ENCODE measurements around the gene NFXL1. TPM values are rescaled to one million over a fixed set of nuclear protein-coding genes. Genes with fewer than 3 reads are reported as not detected.

NFXL1 gene
- total and polyA plus RNA-seq, 2 donors (not counting 1 experiment from before 2014, with no cell fraction given), result 5.8 to 16.5 TPM

DNA sequence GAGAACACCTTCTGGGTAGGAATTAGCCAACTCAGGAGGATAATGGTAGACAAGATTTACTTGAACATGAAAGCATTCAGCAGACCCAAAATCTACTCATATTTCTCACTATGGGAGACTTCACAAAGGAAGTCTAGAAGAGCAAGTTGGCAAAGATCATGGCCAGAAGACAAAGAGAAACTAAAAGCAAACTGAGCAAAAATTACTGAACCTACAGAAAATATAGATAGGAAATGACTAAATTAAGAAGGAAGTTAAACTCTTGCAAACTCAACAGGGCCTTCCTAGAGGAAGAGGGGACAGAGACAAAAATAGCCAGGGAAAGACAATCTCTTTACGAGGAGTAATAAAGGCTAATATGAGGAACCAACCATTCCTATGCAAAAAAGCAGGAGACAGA lies 95.2 kb downstream of the NFXL1 start:
- DNase-seq (no peak), ATAC-seq (ENCODE audit: low read depth) (no peak)
- no peaks in the 10 kb centered on the region for H3K36me3 ChIP-seq (replicated peaks in 1 of 2; ENCODE audit: control extremely low read depth in 1 of 2, control insufficient read depth in 1 of 2, extremely low read depth in 1 of 2, insufficient read depth in 2 of 2, low read length in 1 of 2)
- H2AFZ ChIP-seq (ENCODE audit: insufficient read depth, low read depth, low read length, poor library complexity, severe bottlenecking), result no peak overlapping the region
- H3K27me3 ChIP-seq (replicated peaks in 1 of 4; ENCODE audit: control extremely low read depth in 1 of 4, control insufficient read depth in 3 of 4, insufficient read depth in 4 of 4, low read length in 3 of 4), result peaks cover 0 to 1% (median 0%) of the 10 kb centered on the region in 4 experiments
- H4K20me1 ChIP-seq (ENCODE audit: control insufficient read depth, insufficient read depth, low read length, poor library complexity, severe bottlenecking), result no peaks in the 10 kb centered on the region
- H3K27ac Mint-ChIP-seq, result no peak overlapping the region
- POLR2A ChIA-PET, result no interaction called here
- no peak overlapping the region for H3K4me3 ChIP-seq (ENCODE audit: control extremely low read depth in 1 of 5, extremely low read depth in 1 of 5, insufficient read depth in 1 of 5, low read depth in 2 of 5, low read length in 4 of 5)
- H3K79me2 ChIP-seq (ENCODE audit: control insufficient read depth, insufficient read depth, low read length), result no peaks in the 10 kb centered on the region
- no peaks in the 10 kb centered on the region for H3K9me3 Mint-ChIP-seq (ENCODE audit: insufficient read depth)
- no peak overlapping the region for H3K27ac ChIP-seq (ENCODE audit: low read length in 2 of 2)
- H3K9ac ChIP-seq (ENCODE audit: low read length), result no peak overlapping the region
- no peaks in the 10 kb centered on the region for H3K4me1 Mint-ChIP-seq
- no peak for TF ChIP-seq EZH2 (IDR thresholded peaks at IDR 0.05; ENCODE audit: borderline replicate concordance, insufficient read depth, low read depth, low read length, poor library complexity, severe bottlenecking)
- TF ChIP-seq, protein P1, sequence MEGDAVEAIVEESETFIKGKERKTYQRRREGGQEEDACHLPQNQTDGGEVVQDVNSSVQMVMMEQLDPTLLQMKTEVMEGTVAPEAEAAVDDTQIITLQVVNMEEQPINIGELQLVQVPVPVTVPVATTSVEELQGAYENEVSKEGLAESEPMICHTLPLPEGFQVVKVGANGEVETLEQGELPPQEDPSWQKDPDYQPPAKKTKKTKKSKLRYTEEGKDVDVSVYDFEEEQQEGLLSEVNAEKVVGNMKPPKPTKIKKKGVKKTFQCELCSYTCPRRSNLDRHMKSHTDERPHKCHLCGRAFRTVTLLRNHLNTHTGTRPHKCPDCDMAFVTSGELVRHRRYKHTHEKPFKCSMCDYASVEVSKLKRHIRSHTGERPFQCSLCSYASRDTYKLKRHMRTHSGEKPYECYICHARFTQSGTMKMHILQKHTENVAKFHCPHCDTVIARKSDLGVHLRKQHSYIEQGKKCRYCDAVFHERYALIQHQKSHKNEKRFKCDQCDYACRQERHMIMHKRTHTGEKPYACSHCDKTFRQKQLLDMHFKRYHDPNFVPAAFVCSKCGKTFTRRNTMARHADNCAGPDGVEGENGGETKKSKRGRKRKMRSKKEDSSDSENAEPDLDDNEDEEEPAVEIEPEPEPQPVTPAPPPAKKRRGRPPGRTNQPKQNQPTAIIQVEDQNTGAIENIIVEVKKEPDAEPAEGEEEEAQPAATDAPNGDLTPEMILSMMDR (IDR thresholded peaks at IDR 0.05), result no peak
- no peak overlapping the region for H3K4me3 Mint-ChIP-seq
- no peaks in the 10 kb centered on the region for H3K9me3 ChIP-seq (ENCODE audit: control extremely low read depth in 1 of 3, control insufficient read depth in 2 of 3, insufficient read depth in 1 of 3, low read length in 2 of 3)
- no peaks in the 10 kb centered on the region for H3K4me1 ChIP-seq (ENCODE audit: control insufficient read depth in 2 of 2, insufficient read depth in 2 of 2, low read length in 2 of 2)
- 14% methylated on average over 1 of the region's 1 CpG for WGBS (ENCODE audit: insufficient coverage)
- H3K27me3 Mint-ChIP-seq, result peaks cover 17% of the 10 kb centered on the region
- CTCF ChIA-PET, result no interaction called here
- intact Hi-C loops (cut with micrococcal nuclease), result no loop called here
- no peak overlapping the region for H3K4me2 ChIP-seq (replicated peaks; ENCODE audit: low read depth, low read length, poor library complexity, severe bottlenecking)

DNA sequence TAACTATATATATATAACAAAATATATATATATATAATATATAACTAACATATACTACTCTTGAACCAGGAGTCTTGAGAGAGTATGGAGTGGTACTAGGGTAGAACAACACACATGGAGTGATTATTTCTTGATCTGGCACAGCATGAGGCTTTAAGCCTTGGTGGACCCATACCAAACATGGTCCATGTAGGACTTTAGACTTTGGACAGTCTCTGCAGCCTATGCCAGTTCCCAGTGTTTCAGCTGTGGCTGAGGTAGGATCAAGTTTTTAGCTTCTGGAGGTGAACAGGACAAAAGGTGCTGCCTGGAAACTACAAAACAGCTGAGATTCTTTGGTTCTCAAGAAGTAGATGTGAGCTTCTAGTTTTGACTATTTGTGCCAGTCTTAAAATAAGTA lies 97.1 kb downstream of the NFXL1 start:
- Histone ChIP-seq H4K20me1 (ENCODE audit: control insufficient read depth, insufficient read depth, low read length, poor library complexity, severe bottlenecking) (no peaks in the 10 kb centered on the region), H3K4me3 (ENCODE audit: control extremely low read depth in 1 of 5, extremely low read depth in 1 of 5, insufficient read depth in 1 of 5, low read depth in 2 of 5, low read length in 4 of 5) (no peak overlapping the region), H3K4me1 (ENCODE audit: control insufficient read depth in 2 of 2, insufficient read depth in 2 of 2, low read length in 2 of 2) (no peaks in the 10 kb centered on the region), H3K4me2 (replicated peaks; ENCODE audit: low read depth, low read length, poor library complexity, severe bottlenecking) (no peak overlapping the region), H3K9me3 (ENCODE audit: control extremely low read depth in 1 of 3, control insufficient read depth in 2 of 3, insufficient read depth in 1 of 3, low read length in 2 of 3) (no peaks in the 10 kb centered on the region), H3K36me3 (replicated peaks in 1 of 2; ENCODE audit: control extremely low read depth in 1 of 2, control insufficient read depth in 1 of 2, extremely low read depth in 1 of 2, insufficient read depth in 2 of 2, low read length in 1 of 2) (no peaks in the 10 kb centered on the region), H2AFZ (ENCODE audit: insufficient read depth, low read depth, low read length, poor library complexity, severe bottlenecking) (no peak overlapping the region), H3K27me3 (replicated peaks in 1 of 4; ENCODE audit: control extremely low read depth in 1 of 4, control insufficient read depth in 3 of 4, insufficient read depth in 4 of 4, low read length in 3 of 4) (peaks cover 0 to 7% (median 0%) of the 10 kb centered on the region in 4 experiments), H3K79me2 (ENCODE audit: control insufficient read depth, insufficient read depth, low read length) (no peaks in the 10 kb centered on the region), H3K27ac (ENCODE audit: low read length in 2 of 2) (no peak overlapping the region), H3K9ac (ENCODE audit: low read length) (no peak overlapping the region)
- no peaks in the 10 kb centered on the region for H3K9me3 Mint-ChIP-seq (ENCODE audit: insufficient read depth)
- H3K27me3 Mint-ChIP-seq, result peaks cover 11% of the 10 kb centered on the region
- CTCF ChIA-PET, result no interaction called here
- DNase-seq (no peak), ATAC-seq (ENCODE audit: low read depth) (no peak)
- H3K4me3 Mint-ChIP-seq, result no peak overlapping the region
- TF ChIP-seq, protein P1 (IDR thresholded peaks at IDR 0.05), result no peak
- TF ChIP-seq EZH2 (IDR thresholded peaks at IDR 0.05; ENCODE audit: borderline replicate concordance, insufficient read depth, low read depth, low read length, poor library complexity, severe bottlenecking), result no peak
- H3K27ac Mint-ChIP-seq, result no peak overlapping the region
- H3K4me1 Mint-ChIP-seq, result no peaks in the 10 kb centered on the region
- intact Hi-C loops (cut with micrococcal nuclease), result no loop called here
- POLR2A ChIA-PET, result no interaction called here
